HepG2 (cell line): ENCODE results near the gene CCL19.

Experiments
- NR2F2 ChIP-seq: IDR thresholded peaks from 2 replicates; pipeline ENCODE4 v1.6.1; 2012; ENCODE audit warnings: low read depth, inconsistent platforms, borderline replicate concordance
- ZNF572 ChIP-seq: sonication (generic); formaldehyde crosslinking; IDR thresholded peaks from 2 replicates; pipeline ENCODE4 v1.5.1; 2020; ENCODE audit warnings: mild to moderate bottlenecking, missing genetic modification reagents
- TF ChIP-seq, protein P1 (sequence below): sonication (generic); formaldehyde crosslinking; IDR thresholded peaks from 2 replicates; pipeline ENCODE4 v1.5.0; 2020; ENCODE audit warnings: mild to moderate bottlenecking, missing genetic modification reagents, moderate library complexity

DNA sequence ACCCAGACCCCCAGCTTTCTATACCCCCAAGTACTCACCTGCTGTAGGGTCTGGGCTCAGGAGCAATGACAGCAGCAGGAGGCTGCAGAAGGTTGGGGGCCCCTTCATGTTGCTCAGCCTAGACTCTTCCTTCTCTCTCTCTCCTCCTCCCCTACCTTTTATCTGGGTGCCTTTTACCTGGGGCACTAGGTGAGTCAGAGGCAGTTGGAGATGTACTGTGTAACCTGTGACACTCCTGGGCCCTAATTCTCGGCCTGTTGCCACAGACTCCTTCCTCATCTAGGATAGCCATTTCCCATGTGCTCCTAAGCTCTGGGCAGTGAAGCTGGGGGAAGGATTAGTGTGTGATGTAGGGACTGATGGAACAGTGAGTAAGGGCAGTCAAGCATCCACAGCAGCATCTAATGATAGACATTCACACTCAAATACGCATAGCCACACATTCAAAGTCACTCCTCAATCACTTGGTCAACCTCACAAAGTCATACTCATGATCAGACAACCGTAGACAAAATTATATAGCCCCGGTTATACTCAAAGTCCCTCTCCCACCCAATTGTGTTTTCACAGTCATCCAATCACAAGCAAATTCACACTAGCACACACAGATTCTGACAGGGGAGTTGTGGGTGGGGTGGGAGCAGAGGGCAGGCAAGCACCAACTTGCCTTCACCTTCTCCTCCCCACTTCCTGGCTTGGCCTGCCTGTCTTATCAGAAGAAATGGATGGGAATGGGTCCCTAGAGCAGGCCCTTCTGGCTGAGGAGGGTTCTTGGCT lies 28.4 kb downstream of the CCL19 start, which contains the start of gene CCL27:
- TF ChIP-seq NR2F2 (no peak), ZNF572 (CRISPR knock-in tag) (no peak)
- TF ChIP-seq, protein P1, sequence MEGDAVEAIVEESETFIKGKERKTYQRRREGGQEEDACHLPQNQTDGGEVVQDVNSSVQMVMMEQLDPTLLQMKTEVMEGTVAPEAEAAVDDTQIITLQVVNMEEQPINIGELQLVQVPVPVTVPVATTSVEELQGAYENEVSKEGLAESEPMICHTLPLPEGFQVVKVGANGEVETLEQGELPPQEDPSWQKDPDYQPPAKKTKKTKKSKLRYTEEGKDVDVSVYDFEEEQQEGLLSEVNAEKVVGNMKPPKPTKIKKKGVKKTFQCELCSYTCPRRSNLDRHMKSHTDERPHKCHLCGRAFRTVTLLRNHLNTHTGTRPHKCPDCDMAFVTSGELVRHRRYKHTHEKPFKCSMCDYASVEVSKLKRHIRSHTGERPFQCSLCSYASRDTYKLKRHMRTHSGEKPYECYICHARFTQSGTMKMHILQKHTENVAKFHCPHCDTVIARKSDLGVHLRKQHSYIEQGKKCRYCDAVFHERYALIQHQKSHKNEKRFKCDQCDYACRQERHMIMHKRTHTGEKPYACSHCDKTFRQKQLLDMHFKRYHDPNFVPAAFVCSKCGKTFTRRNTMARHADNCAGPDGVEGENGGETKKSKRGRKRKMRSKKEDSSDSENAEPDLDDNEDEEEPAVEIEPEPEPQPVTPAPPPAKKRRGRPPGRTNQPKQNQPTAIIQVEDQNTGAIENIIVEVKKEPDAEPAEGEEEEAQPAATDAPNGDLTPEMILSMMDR (CRISPR knock-in tag), result no peak
